Loucy (cell line): ENCODE results near the gene POLRMT.
"Not testable (repeated sequence)": the region's sequence is repeated elsewhere in the genome, so short reads cannot be mapped to it uniquely, and the experiment has no call there.

ENCODE experiments used
- EZH2phosphoT487 ChIP-seq: fragments of 200-600 bp; IDR thresholded peaks from 2 replicates; pipeline ENCODE4 v1.6.1; 2018; ENCODE audit warnings: antibody characterized with exemption, mild to moderate bottlenecking, moderate library complexity, borderline replicate concordance
- TF ChIP-seq, protein P1 (sequence below): fragments of 200-600 bp; sonication (generic); conservative IDR thresholded peaks from 2 replicates; pipeline ENCODE4 v1.5.1; 2014; ENCODE audit warnings: mild to moderate bottlenecking, antibody characterized with exemption, low read length

DNA sequence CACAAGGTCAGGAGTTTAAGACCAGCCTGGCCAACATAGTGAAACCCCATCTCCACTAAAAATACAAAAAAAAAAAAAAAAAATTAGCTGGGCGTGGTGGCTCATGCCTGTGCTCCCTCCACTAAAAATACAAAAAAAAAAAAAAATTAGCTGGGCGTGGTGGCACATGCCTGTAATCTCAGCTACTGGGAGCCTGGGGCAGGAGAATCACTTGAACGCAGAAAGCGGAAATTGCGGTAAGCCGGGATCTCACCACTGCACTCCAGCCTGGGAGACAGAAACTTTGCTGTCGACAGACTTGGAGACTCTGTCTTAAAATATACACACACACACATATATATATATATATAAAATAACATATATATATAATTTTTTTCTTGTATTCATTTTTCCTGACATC lies 6.8 kb downstream of the POLRMT start:
- TF ChIP-seq, protein P1, sequence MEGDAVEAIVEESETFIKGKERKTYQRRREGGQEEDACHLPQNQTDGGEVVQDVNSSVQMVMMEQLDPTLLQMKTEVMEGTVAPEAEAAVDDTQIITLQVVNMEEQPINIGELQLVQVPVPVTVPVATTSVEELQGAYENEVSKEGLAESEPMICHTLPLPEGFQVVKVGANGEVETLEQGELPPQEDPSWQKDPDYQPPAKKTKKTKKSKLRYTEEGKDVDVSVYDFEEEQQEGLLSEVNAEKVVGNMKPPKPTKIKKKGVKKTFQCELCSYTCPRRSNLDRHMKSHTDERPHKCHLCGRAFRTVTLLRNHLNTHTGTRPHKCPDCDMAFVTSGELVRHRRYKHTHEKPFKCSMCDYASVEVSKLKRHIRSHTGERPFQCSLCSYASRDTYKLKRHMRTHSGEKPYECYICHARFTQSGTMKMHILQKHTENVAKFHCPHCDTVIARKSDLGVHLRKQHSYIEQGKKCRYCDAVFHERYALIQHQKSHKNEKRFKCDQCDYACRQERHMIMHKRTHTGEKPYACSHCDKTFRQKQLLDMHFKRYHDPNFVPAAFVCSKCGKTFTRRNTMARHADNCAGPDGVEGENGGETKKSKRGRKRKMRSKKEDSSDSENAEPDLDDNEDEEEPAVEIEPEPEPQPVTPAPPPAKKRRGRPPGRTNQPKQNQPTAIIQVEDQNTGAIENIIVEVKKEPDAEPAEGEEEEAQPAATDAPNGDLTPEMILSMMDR, result not testable (repeated sequence)
- not testable (repeated sequence) for TF ChIP-seq EZH2phosphoT487
